Stimulated activated CD8-positive, alpha-beta memory T cell treated with anti-CD3 and anti-CD28 coated beads, Interleukin-4, amount 100 ng/mL, for 1 hour (primary cell): Measurements from ENCODE around the gene AACS.

Experiments
- DNase-seq, 2 donors: peaks; one replicate each; pipeline ENCODE4 v3.0.0-alpha.2; 2020; ENCODE audit warnings: low read depth in 2 of 2, low spot score in 1 of 2

AACS gene

DNA sequence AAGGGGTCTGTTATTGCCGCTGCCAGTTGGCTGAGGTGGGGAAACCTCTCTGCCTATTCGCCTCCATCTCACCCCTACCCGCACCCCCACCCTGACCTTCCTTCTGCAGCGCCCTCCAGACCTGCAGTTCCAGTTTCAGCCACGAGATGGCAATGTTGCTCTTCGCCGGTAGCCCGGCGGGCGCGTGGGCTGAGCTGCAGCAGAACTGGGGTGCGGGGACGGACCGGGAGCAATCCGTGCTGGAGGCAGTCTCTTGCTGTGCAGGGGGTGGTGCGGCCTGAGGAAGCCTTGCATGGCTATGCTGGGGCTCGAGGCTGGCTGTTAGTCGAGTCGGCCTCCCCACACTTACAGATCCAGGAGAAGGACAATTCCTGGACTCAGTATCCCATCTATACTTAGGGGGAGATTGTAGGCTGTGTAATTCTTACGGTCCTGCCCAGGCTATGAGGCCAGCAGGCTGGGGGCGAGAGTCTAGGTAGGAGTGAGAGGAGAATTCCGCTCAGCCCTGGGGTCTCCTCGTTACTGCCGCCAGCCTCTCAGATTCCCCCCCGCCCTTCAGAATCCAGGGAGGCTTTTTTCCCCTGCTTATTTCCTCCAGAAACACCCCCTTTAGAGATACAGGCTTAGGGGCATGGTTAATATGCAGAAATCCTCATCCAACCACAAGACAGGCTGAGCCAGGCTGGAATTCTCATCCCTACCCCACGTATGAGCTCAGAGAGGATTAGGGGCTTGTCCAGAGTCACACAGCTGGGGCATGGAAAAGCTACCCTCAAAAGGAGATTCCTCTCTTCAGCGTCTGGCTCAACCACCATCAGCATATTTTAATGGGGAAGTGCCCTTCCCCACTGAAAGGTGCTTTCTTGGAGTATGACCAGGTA lies 118.2 kb downstream of the AACS start:
- peak; percentile 55 to 56 for DNase-seq

DNA sequence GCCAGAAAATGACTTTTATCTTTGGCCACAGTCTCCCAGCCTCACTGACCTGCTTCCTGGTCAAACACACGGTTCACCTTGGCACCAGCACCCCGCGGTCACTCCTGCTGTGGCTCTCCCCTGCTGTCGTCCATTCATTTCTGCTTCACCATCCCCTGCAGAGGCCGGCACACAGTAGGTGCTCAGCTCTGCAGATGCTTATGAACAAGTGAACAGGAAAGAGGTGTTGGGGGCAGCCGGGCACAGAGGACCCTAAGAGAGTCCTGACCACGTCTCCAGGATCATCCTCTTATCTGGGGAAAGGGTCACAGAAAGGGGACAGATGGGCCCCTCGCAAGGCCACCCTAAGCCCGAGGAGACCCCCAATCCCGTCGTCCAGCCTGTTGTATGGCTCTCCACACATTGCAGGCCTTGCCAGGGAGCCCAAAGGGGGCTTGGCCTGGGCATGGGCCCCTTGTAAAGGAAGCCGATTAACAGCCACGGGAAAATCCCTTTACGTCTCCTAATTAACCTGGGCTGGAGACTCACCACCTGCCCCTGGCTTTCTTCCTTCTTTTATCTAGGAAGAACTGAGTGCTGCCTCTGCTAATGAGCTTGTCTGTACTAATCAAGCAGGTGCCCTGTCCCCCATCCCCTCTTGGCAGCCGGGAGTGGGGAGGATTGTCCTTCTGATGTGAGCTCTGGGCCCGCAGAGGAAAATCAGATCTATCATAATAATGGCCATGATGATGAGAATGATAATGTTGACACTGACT lies 119.2 kb downstream of the AACS start:
- no peak for DNase-seq

DNA sequence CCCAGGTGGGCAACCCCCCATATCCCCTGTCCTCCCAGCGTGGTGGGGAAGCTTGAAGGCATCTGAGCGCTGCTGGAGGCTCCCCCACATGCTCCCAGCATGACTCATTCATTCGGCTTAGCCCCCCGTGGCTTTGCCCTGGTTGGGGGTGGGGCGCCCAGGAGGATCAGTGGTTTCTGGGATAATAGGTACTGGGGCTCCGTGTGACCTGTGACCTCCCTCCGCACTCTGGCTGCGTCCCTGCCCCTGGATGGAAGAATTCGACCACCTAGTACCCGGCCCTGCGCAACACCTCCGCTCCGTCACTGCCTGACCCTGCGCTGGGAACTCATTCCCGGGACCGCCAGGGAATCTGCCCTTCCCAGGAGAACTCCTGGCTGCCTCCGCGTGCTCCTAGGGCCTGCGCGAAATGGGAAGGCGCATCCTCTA lies 120.1 kb downstream of the AACS start:
- no peak for DNase-seq

DNA sequence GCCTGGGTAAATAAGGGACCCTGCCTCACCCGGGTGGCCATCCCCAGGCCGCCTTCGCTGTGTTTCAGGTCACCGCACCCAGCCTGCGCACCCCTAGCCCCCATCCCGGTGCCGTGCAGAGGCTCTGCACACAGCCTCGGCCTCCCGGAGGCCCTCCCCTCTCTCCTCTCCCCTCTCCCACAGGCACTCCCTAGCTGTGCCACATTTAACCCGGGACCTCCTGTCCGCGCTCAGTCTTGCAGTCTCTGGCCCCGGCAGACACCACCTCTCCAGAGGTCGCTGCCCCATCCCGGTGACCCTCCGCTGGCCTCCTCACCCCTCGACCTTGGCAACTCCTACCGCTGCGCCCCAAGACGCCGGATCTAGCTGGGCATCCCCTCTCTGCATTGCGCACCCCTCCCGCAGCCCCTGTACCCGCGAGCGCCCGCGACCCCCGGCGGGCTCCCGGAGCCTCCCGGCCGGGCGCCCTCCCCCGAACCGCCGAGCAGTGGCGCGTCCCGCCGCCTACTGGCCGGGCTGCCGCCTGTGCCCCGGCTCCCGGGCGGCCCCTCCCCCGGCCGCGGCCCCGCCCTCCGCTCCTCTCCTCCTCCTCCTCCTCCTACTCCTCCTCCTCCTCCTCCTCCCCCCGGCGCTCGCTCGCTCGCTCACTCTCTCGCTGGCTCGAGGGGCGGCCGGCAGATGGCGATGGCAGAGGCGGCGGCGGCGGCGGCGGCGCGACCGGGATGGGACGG lies 120.7 kb downstream of the AACS start, which contains the start of gene TMEM132B:
TSS of gene TMEM132B (plus strand) at position 647 of the 731 bp plus-strand sequence.
- DNase-seq: no peak

DNA sequence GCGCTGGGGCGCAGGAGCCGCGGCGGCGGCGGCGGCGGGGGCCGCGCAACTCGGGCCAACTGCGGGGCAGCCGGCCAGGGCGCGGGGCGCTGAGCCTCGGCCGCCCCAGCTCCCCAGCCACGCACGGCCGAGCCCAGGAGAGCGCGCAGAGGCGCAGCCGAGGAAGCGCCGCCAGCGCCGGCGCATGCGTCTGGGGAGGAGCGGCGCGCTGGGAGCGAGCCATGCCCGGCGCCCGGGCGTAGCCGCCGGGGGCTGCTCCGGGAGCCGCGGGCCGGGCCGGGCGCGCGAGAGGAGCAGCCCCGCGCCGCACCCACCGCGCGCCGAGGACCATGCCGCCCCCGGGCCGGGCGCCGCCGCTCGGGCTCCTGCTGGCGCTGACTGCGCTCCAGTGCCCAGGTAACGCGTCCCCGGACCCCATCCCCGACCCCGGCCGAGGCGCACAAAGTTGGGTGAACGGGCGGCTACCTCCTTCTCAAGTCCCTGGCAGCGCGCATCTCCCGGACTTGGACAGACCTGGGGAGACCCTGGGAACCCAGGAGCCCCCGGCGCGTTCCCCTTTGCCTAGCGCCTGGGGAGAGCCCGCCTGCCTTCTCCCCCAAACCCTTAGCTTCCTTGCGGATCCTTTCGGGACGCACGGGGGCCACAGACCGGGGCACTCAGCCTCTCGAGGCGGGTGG lies 121.4 kb downstream of the AACS start:
- no peak for DNase-seq

DNA sequence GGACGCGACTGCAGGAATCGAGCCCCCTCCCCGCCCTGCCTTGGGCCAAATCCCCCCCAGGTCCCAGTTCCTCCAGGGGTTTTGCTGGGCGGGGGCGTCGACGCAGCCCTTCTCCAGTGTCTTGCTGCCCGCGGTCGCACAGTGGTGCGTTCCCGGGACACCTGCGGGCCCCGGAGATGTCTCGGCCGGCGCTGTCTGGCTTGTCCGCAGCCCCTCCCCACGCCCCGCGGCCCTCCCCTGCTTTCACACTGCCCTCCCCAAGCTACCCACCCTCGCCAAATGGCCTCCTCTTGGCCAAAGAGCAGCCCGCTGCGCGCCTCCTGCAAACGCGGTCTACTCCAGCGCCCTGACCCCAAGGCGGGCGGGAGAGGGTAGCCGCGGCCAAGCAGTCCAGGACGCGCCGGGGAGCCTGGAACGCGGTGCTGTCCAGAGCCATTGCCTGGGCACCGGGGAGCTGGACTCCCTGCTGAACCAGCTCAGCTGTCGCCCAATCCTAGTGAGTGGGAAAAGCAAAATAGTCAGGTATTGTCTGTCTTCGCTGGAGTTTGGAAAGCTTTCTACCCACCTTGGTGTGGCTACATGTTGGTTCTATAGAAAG lies 122.0 kb downstream of the AACS start:
- no peak for DNase-seq

DNA sequence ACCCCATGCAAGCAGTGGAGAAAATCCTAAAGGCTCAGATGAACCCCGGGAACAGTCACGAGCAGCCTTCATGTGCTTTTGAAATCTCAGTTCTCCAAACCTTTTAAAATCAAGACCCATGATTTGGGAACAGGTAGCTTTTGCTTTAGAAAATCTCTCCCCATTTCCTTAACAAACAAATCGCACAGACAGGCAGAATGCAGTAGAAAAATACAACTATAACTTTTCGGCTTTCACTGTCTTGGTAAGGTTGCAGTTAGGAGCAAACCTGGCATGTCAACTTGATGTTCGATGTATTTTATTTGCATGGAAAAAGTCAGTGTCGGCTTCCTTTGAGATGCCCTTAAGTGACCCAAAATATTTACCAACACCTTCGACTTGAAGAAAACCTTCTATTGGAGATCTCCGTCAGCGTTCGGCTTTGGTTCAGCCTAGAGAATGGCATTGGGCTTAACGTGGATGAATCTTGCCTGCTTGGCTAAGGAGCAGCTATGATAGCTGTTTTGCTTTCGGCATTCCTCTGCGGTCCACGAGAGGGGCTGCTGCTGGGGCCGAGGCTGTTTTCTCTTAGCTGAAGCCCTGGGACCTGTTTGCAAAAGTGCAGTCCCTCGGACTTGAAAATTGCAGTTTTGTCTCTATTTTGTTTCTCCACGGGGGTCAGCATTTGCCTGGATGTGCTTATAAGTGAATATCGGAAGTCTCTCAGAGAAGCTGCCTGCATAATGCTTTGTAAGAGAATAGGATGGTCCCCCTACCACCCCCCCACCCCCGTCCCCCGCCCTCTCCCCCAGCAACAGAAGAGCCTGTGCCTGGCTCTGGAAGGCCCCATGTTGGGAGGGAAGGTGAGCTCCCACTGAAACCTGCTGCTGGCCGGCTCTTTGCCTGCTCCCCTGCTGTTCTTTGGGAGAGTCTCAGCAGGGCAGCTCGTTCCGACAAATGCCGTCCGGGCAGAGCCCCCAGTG lies 122.8 kb downstream of the AACS start:
- no peak for DNase-seq

DNA sequence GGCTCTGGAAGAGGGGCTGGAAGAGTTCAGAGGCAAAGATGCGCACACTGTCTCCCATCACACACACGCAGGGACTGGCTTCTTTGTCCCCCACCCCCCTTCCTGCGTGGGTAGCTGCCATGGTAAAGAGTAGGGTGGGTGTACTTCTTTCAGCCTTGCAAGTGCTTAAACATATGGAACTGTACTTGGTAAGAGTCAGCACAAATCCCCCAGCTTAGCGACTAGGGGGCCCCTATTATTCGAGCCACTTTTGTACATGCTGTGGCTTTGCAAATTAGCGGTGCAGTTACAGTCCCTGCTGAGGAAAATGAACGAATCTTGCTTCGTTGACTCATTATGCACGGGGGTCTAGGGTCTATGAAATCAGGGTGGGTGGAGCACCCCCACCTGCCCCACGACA lies 123.8 kb downstream of the AACS start:
- DNase-seq: no peak

DNA sequence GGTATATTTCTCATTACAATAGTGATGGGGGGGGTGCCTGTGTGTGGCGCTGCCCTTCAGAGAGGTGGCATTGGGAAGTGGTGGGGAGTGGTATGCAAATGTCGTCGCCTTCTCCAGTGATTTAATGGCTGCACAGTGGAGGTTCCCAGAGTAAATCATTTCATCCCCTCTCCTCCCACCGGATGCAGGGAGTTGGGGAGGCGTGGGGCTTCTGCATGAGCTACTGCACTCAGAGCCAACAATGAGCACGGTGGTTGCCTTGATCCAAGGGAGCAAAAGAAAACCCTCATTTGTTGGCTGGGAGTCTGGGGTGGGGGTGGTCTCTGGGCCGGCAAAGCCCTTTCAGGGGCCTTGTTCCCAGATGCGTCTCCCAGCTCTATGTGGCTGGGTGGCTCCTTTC lies 124.3 kb downstream of the AACS start:
- DNase-seq: no peak

DNA sequence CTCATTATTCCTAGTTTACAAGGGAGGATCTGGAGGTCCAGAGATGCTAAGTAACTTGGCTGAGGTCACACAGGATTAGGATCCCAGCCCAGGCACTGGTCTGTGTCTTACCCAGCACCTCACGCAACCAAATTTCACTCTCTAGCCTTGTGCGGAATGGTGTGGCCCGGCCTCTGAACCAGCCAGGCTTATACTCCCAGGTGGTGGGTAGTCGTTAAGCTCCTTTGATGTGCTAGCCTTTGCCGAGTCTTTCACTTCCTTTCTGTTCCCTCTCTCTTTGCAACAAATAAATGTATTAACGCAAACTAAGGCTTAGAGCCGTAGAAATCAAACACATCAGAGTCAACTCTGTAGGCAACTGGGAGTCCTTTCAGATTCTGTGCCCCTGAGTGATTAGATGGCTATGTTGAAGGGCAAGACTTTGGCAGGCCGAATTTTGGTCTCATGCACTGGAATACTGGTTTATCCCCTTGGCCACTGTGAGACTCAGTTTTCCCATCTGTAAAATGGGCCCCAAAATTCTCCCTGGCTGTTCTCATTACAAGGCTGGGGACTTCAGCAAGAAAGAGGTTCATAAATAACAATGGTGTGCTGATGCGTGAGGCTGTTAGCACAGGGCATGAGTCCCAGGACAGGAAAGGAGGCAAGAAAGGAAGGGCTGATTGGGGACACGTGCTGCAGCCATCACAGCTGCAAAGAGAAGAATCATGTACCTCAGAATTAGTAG lies 126.3 kb downstream of the AACS start:
- DNase-seq: no peak

DNA sequence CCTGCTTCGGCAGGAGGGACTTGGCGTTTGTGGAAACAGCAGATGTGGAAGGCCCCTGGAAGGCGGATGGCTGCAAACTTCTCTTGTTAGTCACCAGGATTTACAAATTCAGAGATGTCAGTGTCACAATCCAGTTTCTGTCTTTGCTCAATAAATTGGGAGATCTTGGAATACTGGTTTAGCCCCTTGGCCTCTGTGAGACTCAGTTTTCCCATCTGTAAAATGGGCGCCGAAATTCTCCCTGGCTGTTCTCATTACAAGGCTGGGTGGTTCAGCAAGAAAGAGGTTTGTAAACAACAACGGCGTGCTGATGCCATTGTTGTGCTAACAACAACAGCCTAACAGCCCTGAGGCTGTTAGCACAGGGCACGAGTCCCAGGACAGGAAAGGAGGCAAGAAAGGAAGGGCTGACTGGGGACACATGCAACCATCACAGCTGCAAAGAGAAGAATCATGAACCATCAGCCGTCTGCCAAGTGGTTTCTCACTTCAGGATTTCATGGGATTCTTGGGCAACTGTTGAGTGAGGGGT lies 127.5 kb downstream of the AACS start:
- DNase-seq: no peak
